ENCODE data around the gene ATAD3B. TPM values are rescaled to one million over a fixed set of nuclear protein-coding genes. Genes with fewer than 3 reads are reported as not detected.
"Not testable (repeated sequence)": the region's sequence is repeated elsewhere in the genome, so short reads cannot be mapped to it uniquely, and the experiment has no call there.

ATAD3B gene
- total and polyA plus RNA-seq, 2 of the 4 experiments (the other 2 are of a cell fraction) = 13.8 to 29.0 TPM

DNA sequence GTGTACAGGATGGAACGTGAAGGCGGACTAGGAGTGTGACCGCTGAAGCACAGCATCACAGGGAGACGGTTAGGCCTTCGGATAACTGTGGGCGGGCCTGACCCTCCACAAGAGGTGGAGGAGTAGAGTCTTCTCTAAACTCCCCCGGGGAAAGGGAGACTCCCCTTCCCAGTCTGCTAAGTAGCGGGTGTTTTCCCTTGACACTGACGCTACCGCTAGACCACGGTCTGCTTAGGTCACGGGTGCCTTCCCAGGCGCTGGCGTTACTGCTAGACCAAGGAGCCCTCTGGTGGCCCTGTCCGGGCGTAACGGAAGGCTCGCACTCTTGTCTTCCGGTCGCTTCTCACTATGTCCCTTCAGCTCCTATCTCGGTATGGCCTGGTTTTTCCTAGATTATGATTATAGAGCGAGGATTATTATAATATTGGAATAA is 33.8 kb downstream of the ATAD3B start:
- H3K4me3 ChIP-seq (ENCODE audit: insufficient read depth, low read depth, low read length); H3K36me3 ChIP-seq (ENCODE audit: control insufficient read depth, insufficient read depth, low read length); H2AFZ ChIP-seq (replicated peaks; ENCODE audit: low read length, poor library complexity); H3K9ac ChIP-seq (ENCODE audit: low read depth, low read length); H3K9me3 ChIP-seq (ENCODE audit: control insufficient read depth, insufficient read depth, low read length); H3K27me3 ChIP-seq (ENCODE audit: control insufficient read depth, insufficient read depth, low read length); H3K4me2 ChIP-seq (ENCODE audit: low read depth, low read length); CTCF ChIA-PET; H4K91ac ChIP-seq (ENCODE audit: insufficient read depth, low read depth, low read length); in situ Hi-C loops (cut with MboI; ENCODE audit: low sequenced_read_pairs); H3K14ac ChIP-seq (replicated peaks; ENCODE audit: low read depth, low read length); DNase-seq; dilution Hi-C loops (cut with HindIII; ENCODE audit: low sequenced_read_pairs, unreplicated experiment); H3K23ac ChIP-seq (ENCODE audit: low read depth, low read length); H3K4me1 ChIP-seq (ENCODE audit: control insufficient read depth, insufficient read depth, low read length); H2AK9ac ChIP-seq (replicated peaks; ENCODE audit: low read depth, low read length, poor library complexity); H3K79me1 ChIP-seq (ENCODE audit: low read depth in 1 of 2, low read length in 2 of 2); intact Hi-C loops (cut with micrococcal nuclease); H2AK5ac ChIP-seq (ENCODE audit: low read depth, low read length); H2BK20ac ChIP-seq (ENCODE audit: low read depth, low read length); BruUV-seq (replicated peaks); H3K4ac ChIP-seq (ENCODE audit: low read depth, low read length); H3K9me1 ChIP-seq (ENCODE audit: insufficient read depth, low read length); H2BK5ac ChIP-seq (ENCODE audit: low read depth, low read length, poor library complexity, severe bottlenecking); H2BK120ac ChIP-seq (ENCODE audit: low read depth, low read length); H3K56ac ChIP-seq (ENCODE audit: extremely low read depth, insufficient read depth, low read length); H3K18ac ChIP-seq (ENCODE audit: low read depth, low read length); H2BK15ac ChIP-seq (ENCODE audit: low read depth, low read length); H3K27ac ChIP-seq (ENCODE audit: insufficient read depth, low read length); H4K20me1 ChIP-seq (ENCODE audit: insufficient read depth, low read length); POLR2A ChIA-PET (ENCODE audit: unreplicated experiment): not testable (repeated sequence)
- peak overlapping the region; percentile 39; the same call in 1 of the 2 replicates for H4K5ac ChIP-seq (ENCODE audit: low read depth, low read length)
- peak; percentile 87 for ATAC-seq (ENCODE audit: low read depth)
- WGBS, 2 experiments (ENCODE audit: extremely low coverage in 2 of 2, insufficient read length in 1 of 2) = no CpG with 5 or more reads among the region's 22 CpGs
- TF ChIP-seq, protein P1, sequence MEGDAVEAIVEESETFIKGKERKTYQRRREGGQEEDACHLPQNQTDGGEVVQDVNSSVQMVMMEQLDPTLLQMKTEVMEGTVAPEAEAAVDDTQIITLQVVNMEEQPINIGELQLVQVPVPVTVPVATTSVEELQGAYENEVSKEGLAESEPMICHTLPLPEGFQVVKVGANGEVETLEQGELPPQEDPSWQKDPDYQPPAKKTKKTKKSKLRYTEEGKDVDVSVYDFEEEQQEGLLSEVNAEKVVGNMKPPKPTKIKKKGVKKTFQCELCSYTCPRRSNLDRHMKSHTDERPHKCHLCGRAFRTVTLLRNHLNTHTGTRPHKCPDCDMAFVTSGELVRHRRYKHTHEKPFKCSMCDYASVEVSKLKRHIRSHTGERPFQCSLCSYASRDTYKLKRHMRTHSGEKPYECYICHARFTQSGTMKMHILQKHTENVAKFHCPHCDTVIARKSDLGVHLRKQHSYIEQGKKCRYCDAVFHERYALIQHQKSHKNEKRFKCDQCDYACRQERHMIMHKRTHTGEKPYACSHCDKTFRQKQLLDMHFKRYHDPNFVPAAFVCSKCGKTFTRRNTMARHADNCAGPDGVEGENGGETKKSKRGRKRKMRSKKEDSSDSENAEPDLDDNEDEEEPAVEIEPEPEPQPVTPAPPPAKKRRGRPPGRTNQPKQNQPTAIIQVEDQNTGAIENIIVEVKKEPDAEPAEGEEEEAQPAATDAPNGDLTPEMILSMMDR (conservative IDR thresholded peaks at IDR 0.05; ENCODE audit: low read depth, low read length) = 0 out of 2 replicates have a peak, but pooled peaks have one; percentile 13
- peak overlapping the region; percentile 42 to 88; a peak in 2 of 4 replicates for H4K8ac ChIP-seq (ENCODE audit: low read depth in 2 of 2, low read length in 2 of 2)

DNA sequence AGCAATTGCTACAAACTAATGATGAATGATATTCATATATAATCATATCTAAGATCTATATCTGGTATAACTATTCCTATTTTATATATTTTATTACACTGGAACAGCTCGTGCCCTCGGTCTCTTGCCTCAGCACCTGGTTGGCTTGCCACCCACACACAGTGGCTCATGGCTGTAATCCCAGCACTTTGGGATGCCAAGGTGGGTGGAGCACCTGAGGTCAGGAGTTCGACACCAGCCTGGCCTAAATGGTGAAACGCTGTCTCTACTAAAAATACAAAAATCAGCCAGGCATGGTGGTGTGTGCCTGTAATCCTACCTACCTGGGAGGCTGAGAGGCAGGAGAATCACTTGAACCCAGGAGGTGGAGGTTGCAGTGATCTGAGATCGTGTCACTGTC is 34.2 kb downstream of the ATAD3B start:
- dilution Hi-C loops (cut with HindIII; ENCODE audit: low sequenced_read_pairs, unreplicated experiment); H3K4me2 ChIP-seq (ENCODE audit: low read depth, low read length); H2BK20ac ChIP-seq (ENCODE audit: low read depth, low read length); DNase-seq; H2BK5ac ChIP-seq (ENCODE audit: low read depth, low read length, poor library complexity, severe bottlenecking); H3K56ac ChIP-seq (ENCODE audit: extremely low read depth, insufficient read depth, low read length); H2BK120ac ChIP-seq (ENCODE audit: low read depth, low read length); H2BK15ac ChIP-seq (ENCODE audit: low read depth, low read length); H3K36me3 ChIP-seq (ENCODE audit: control insufficient read depth, insufficient read depth, low read length); H2AFZ ChIP-seq (replicated peaks; ENCODE audit: low read length, poor library complexity); H3K9me1 ChIP-seq (ENCODE audit: insufficient read depth, low read length); H3K9me3 ChIP-seq (ENCODE audit: control insufficient read depth, insufficient read depth, low read length); H3K4ac ChIP-seq (ENCODE audit: low read depth, low read length); H3K4me1 ChIP-seq (ENCODE audit: control insufficient read depth, insufficient read depth, low read length); H3K18ac ChIP-seq (ENCODE audit: low read depth, low read length); ATAC-seq (ENCODE audit: low read depth); H4K20me1 ChIP-seq (ENCODE audit: insufficient read depth, low read length); H3K27ac ChIP-seq (ENCODE audit: insufficient read depth, low read length); in situ Hi-C loops (cut with MboI; ENCODE audit: low sequenced_read_pairs); H2AK5ac ChIP-seq (ENCODE audit: low read depth, low read length); H3K14ac ChIP-seq (replicated peaks; ENCODE audit: low read depth, low read length); H3K4me3 ChIP-seq (ENCODE audit: insufficient read depth, low read depth, low read length); BruUV-seq (replicated peaks); H4K91ac ChIP-seq (ENCODE audit: insufficient read depth, low read depth, low read length); POLR2A ChIA-PET (ENCODE audit: unreplicated experiment); H3K27me3 ChIP-seq (ENCODE audit: control insufficient read depth, insufficient read depth, low read length); H3K9ac ChIP-seq (ENCODE audit: low read depth, low read length); H2AK9ac ChIP-seq (replicated peaks; ENCODE audit: low read depth, low read length, poor library complexity); CTCF ChIA-PET; H3K79me1 ChIP-seq (ENCODE audit: low read depth in 1 of 2, low read length in 2 of 2); H3K23ac ChIP-seq (ENCODE audit: low read depth, low read length); intact Hi-C loops (cut with micrococcal nuclease): not testable (repeated sequence)
- no CpG with 5 or more reads among the region's 5 CpGs for WGBS, 2 experiments (ENCODE audit: extremely low coverage in 2 of 2, insufficient read length in 1 of 2)
- H4K8ac ChIP-seq (ENCODE audit: low read depth in 2 of 2, low read length in 2 of 2) = peak overlapping the region; percentile 52 to 88; a peak in 2 of 4 replicates
- peak overlapping the region; percentile 49; the same call in 1 of the 2 replicates for H4K5ac ChIP-seq (ENCODE audit: low read depth, low read length)
